ENCODE data around the gene HLA-B. TPM values are rescaled to one million over a fixed set of nuclear protein-coding genes. Genes with fewer than 3 reads are reported as not detected.
A peak's percentile ranks its signal among the peaks of the same experiment; 100 is the strongest.
"Not testable (repeated sequence)": the region's sequence is repeated elsewhere in the genome, so short reads cannot be mapped to it uniquely, and the experiment has no call there.

The HLA-B gene
- total RNA-seq: 1,000 to 10,000 TPM; 3,705 to 3,812 TPM
- 8,337 TPM for polyA plus RNA-seq

GRCh38 chr6:31356946-31357466 is at the start of gene HLA-B:
Gene HLA-B (minus strand): TSS chr6:31357179. CDS start chr6:31357158, 21 bp downstream.
- Mint-ChIP-seq H3K4me1 (peaks cover 58 to 64% (median 62%) of the 10 kb centered on the region in 3 donors), H3K4me3 (peak within 1 kb of the TSS; percentile 96 to 100 (median 97)), H3K36me3 (peaks cover 26 to 58% (median 33%) of the 10 kb centered on the region in 3 donors), H3K27ac (peak within 1 kb of the TSS; percentile 100), H3K27me3 (peaks cover 8 to 36% of the 10 kb centered on the region in 2 donors), H3K9me3 (peaks cover 0 to 4% (median 3%) of the 10 kb centered on the region in 5 donors)
- Histone ChIP-seq H3K4me1 (ENCODE audit: insufficient read depth, low read length) (peaks cover 43% of the 10 kb centered on the region), H3K27ac (ENCODE audit: low read depth, low read length) (peak within 1 kb of the TSS; percentile 99), H3K36me3 (ENCODE audit: insufficient read depth, low read length) (peaks cover 31% of the 10 kb centered on the region), H3K9me3 (ENCODE audit: low read length) (no peaks in the 10 kb centered on the region), H3K4me3 (ENCODE audit: low read length) (peak within 1 kb of the TSS; percentile 100), H3K27me3 (ENCODE audit: insufficient read depth, low read length, poor library complexity, severe bottlenecking) (no peaks in the 10 kb centered on the region)
- POLR2A ChIA-PET: interaction anchor here (0.9 to 5.7 kb wide), 5 partner anchors 10 to 159 kb away, joined by 4 to 35 read pairs (median 9); partner anchors contain the start of gene HLA-C
- CTCF ChIA-PET: interaction anchor here (0.8 to 1.0 kb wide), 2 partner anchors 10 to 160 kb away, joined by 4 to 5 read pairs; no protein-coding TSS in a partner anchor
- DNase-seq: peak; percentile 77 to 94 (median 84)

- H3K36me3 ChIP-seq (ENCODE audit: insufficient read depth, low read length): peaks cover 7% of the 10 kb centered on the region
- no peaks in the 10 kb centered on the region for H3K27me3 ChIP-seq (ENCODE audit: insufficient read depth, low read length, poor library complexity, severe bottlenecking)
- H3K9me3 ChIP-seq (ENCODE audit: low read length): no peaks in the 10 kb centered on the region
- POLR2A ChIA-PET: no interaction called here
- Mint-ChIP-seq H3K4me3 (peak overlapping the region; percentile 1 to 60 (median 31)), H3K4me1 (peaks cover 76 to 86% (median 83%) of the 10 kb centered on the region in 3 donors), H3K9me3 (peaks cover 0 to 2% (median 0%) of the 10 kb centered on the region in 5 donors), H3K36me3 (peaks cover 0 to 24% (median 5%) of the 10 kb centered on the region in 3 donors), H3K27me3 (no peaks in the 10 kb centered on the region), H3K27ac (peak overlapping the region in 5 of 8 donors; percentile 5 to 91 (median 51))
- peaks cover 39% of the 10 kb centered on the region for H3K4me1 ChIP-seq (ENCODE audit: insufficient read depth, low read length)
- no peak overlapping the region for H3K4me3 ChIP-seq (ENCODE audit: low read length)
- CTCF ChIA-PET: interaction anchor here (1.4 to 1.6 kb wide), 2 partner anchors 8 to 36 kb away, joined by 3 to 4 read pairs; no protein-coding TSS in a partner anchor
- no peak for DNase-seq
- no peak overlapping the region for H3K27ac ChIP-seq (ENCODE audit: low read depth, low read length)
These were observed 49.0 kb upstream of the HLA-B start for GRCh38 chr6:31405996-31406395.

DNA sequence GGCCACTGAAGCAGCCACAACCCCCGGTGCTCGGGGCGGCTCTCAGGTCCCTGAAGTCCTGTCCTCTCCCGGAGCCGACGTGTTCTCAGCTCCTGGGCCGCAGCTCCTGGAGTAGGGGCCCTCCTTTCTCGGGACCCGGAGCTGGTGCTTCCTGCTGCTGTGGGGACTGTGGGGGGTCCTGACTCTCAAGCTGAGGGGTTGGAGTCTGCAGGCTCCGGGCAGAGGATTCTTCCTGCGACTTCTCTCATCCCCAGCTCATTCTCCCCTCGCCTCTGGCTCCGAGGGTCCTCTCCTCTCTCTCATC is 47.0 kb upstream of the HLA-B start:
- H3K36me3 Mint-ChIP-seq: peaks cover 0 to 12% (median 0%) of the 10 kb centered on the region in 3 donors
- H3K27me3 Mint-ChIP-seq; H3K27me3 ChIP-seq (ENCODE audit: insufficient read depth, low read length, poor library complexity, severe bottlenecking); POLR2A ChIA-PET; H3K9me3 ChIP-seq (ENCODE audit: low read length); DNase-seq; H3K36me3 ChIP-seq (ENCODE audit: insufficient read depth, low read length); H3K9me3 Mint-ChIP-seq: not testable (repeated sequence)
- Histone ChIP-seq H3K27ac (ENCODE audit: low read depth, low read length) (peak overlapping the region; percentile 57), H3K4me3 (ENCODE audit: low read length) (peak overlapping the region; percentile 76), H3K4me1 (ENCODE audit: insufficient read depth, low read length) (peaks cover 38% of the 10 kb centered on the region)
- H3K4me3 Mint-ChIP-seq: peak overlapping the region; percentile 88 to 98 (median 92)
- CTCF ChIA-PET: interaction anchor here (1.1 to 1.5 kb wide), 2 partner anchors 38 to 207 kb away, joined by 4 to 5 read pairs; no protein-coding TSS in a partner anchor
- H3K4me1 Mint-ChIP-seq: peaks cover 72 to 81% (median 76%) of the 10 kb centered on the region in 3 donors
- peak overlapping the region in 7 of 8 donors; percentile 60 to 92 (median 83) for H3K27ac Mint-ChIP-seq

DNA sequence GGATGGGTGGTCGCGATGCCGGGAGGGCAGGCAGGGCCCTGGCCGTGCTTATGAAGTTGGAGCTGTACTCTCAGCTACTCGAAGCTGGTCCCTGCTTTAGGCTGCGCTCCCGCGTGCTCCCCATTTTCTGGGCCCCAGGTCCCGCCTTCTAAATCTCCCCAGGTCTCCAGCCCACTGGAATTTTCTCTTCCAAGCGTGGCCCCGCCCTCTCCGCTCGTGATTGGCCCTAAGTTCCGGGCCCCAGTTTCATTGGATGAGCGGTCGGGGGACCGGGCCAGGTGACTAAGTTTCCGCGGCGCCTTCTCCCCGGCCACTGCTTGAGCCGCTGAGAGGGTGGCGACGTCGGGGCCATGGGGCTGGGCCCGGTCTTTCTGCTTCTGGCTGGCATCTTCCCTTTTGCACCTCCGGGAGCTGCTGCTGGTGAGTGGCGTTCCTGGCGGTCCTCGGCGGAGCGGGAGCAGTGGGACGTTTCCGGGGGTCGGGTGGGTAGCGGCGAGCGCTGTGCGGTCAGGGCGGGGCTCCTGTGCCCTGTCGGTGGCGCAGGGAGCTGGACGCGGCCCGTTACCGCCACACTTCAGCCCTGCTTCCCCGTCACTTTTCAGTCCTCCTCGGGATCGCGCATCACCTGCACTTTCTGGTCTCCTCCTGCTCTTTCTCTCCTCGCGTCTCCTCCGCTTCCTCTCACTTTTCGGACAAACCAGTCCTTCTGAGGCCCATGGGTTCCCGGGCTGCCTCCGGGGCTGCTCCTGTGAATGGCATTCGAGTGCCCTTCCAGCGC is 46.5 kb upstream of the HLA-B start, which contains the start of gene MICA:
MICA (plus strand) TSS at position 313 of the 778 bp plus-strand sequence; CDS start at position 351, 38 bp downstream.
- H3K9me3 Mint-ChIP-seq: no peaks in the 10 kb centered on the region
- CTCF ChIA-PET: interaction anchor here (1.1 to 1.5 kb wide), 2 partner anchors 39 to 206 kb away, joined by 4 to 5 read pairs; no protein-coding TSS in a partner anchor
- H3K4me1 ChIP-seq (ENCODE audit: insufficient read depth, low read length): peaks cover 40% of the 10 kb centered on the region
- no peaks in the 10 kb centered on the region for H3K36me3 ChIP-seq (ENCODE audit: insufficient read depth, low read length)
- H3K4me3 Mint-ChIP-seq: peak within 1 kb of the TSS; percentile 88 to 98 (median 92)
- peaks cover 0 to 12% (median 0%) of the 10 kb centered on the region in 3 donors for H3K36me3 Mint-ChIP-seq
- no peaks in the 10 kb centered on the region for H3K27me3 ChIP-seq (ENCODE audit: insufficient read depth, low read length, poor library complexity, severe bottlenecking)
- peak within 1 kb of the TSS; percentile 76 for H3K4me3 ChIP-seq (ENCODE audit: low read length)
- H3K9me3 ChIP-seq (ENCODE audit: low read length): no peaks in the 10 kb centered on the region
- no peaks in the 10 kb centered on the region for H3K27me3 Mint-ChIP-seq
- H3K4me1 Mint-ChIP-seq: peaks cover 73 to 85% (median 78%) of the 10 kb centered on the region in 3 donors
- POLR2A ChIA-PET: interaction anchor here (0.5 kb wide), 1 partner anchor 1081 kb away, joined by 4 read pairs; no protein-coding TSS in a partner anchor
- H3K27ac Mint-ChIP-seq: peak within 1 kb of the TSS; percentile 82 to 98 (median 92)
- H3K27ac ChIP-seq (ENCODE audit: low read depth, low read length): peak within 1 kb of the TSS; percentile 57
- peak; percentile 58 to 81 (median 63) for DNase-seq

DNA sequence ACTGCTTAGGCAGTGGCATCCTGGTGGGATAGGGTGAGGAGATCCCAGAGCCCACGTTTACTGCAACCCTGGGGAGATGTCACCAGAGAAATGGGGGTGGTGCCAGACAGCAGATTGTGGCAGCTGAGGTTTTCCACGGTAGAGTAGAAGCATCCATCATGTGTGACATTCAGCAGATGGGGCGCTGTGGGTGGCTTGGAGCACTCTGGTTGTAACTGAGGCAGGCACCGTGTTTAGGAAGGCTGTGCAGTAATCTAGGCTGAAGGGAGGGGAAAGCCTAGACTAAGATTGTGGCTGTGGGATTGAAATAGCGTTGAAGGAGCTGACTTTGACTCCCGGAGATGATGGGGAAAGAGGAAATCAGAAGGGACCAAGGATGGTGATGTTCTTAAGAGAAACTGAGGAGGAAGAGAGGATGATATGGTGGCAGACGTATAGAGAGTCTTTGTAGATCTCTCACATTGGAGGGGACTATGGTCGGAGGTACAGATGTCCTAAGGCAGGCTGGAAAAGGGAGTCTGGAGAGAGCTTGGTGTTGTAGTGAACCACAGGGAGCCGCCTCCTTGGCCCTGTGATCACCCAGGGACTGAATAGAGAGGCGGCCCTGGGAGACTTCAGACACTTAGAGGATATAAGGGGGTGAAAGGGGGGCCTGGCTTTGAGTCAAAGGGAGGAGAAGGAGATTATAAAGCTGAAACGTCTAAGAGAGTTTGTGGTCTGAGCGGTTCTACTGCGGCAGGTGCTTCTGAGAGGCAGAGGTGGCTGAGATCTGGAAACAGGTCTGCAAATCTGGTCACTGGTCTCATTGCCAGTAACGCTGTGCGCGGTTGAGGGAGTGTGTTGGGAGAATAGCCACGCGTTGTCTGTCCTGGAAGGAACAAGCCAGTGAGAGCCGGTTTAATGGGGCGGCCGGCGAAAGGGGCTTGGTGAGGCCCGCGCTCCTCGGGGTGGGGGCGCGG is 45.6 kb upstream of the HLA-B start:
- peaks cover 70 to 85% (median 77%) of the 10 kb centered on the region in 3 donors for H3K4me1 Mint-ChIP-seq
- H3K36me3 ChIP-seq (ENCODE audit: insufficient read depth, low read length): no peaks in the 10 kb centered on the region
- H3K4me3 ChIP-seq (ENCODE audit: low read length): peak overlapping the region; percentile 76
- peaks cover 39% of the 10 kb centered on the region for H3K4me1 ChIP-seq (ENCODE audit: insufficient read depth, low read length)
- no peaks in the 10 kb centered on the region for H3K9me3 ChIP-seq (ENCODE audit: low read length)
- peak overlapping the region; percentile 57 for H3K27ac ChIP-seq (ENCODE audit: low read depth, low read length)
- ChIA-PET CTCF (interaction anchor here (1.0 to 4.0 kb wide), 4 partner anchors 36 to 1436 kb away, joined by 3 to 20 read pairs (median 4); partner anchors contain the start of gene TAP2), POLR2A (interaction anchor here (0.5 to 1.0 kb wide), 2 partner anchors 52 to 1080 kb away, joined by 3 to 4 read pairs; no protein-coding TSS in a partner anchor)
- H3K4me3 Mint-ChIP-seq: peak overlapping the region; percentile 88 to 98 (median 92)
- peak overlapping the region; percentile 82 to 98 (median 92) for H3K27ac Mint-ChIP-seq
- H3K27me3 Mint-ChIP-seq: no peaks in the 10 kb centered on the region
- no peaks in the 10 kb centered on the region for H3K9me3 Mint-ChIP-seq
- H3K27me3 ChIP-seq (ENCODE audit: insufficient read depth, low read length, poor library complexity, severe bottlenecking): no peaks in the 10 kb centered on the region
- peaks cover 0 to 12% (median 0%) of the 10 kb centered on the region in 3 donors for H3K36me3 Mint-ChIP-seq
- DNase-seq: peak; percentile 20 to 63 (median 38)

DNA sequence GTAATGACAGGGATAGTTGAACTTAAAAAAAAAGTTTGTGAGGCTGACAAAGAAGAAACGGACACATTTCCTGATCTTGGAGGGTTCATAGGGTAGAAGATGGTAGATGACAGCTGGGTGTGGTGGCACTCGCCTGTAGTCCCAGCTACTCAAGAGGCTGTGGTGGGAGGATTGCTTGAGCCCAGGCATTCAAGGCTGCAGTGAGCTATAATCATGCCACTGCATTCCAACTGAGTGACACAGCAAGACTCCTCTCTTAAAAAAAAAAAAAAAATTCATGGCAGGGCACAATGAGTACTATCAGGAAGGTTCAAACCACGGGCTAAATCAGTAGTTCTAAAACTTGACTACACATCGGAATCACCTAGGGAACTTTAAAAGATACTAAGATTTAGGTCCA is 44.4 kb upstream of the HLA-B start:
- H3K4me1 Mint-ChIP-seq: peaks cover 67 to 84% (median 74%) of the 10 kb centered on the region in 3 donors
- peaks cover 45% of the 10 kb centered on the region for H3K4me1 ChIP-seq (ENCODE audit: insufficient read depth, low read length)
- no peak for DNase-seq

More for the DNA sequence above, 44.4 kb upstream of the HLA-B start:
- no peaks in the 10 kb centered on the region for H3K9me3 ChIP-seq (ENCODE audit: low read length)
- H3K4me3 ChIP-seq (ENCODE audit: low read length): peak overlapping the region; percentile 94
- no peaks in the 10 kb centered on the region for H3K27me3 ChIP-seq (ENCODE audit: insufficient read depth, low read length, poor library complexity, severe bottlenecking)
- H3K36me3 Mint-ChIP-seq: peaks cover 0 to 15% (median 0%) of the 10 kb centered on the region in 3 donors
- no peaks in the 10 kb centered on the region for H3K9me3 Mint-ChIP-seq
- ChIA-PET POLR2A (interaction anchor here (1.8 kb wide), 1 partner anchor 204 kb away, joined by 12 read pairs; no protein-coding TSS in a partner anchor), CTCF (interaction anchor here (1.0 to 4.0 kb wide), 7 partner anchors 34 to 1437 kb away, joined by 3 to 21 read pairs (median 4); partner anchors contain the start of genes ABHD16A and TAP2)
- H3K4me3 Mint-ChIP-seq: peak overlapping the region; percentile 88 to 98 (median 92)
- H3K27ac Mint-ChIP-seq: peak overlapping the region; percentile 82 to 98 (median 94)
- H3K36me3 ChIP-seq (ENCODE audit: insufficient read depth, low read length): no peaks in the 10 kb centered on the region
- no peaks in the 10 kb centered on the region for H3K27me3 Mint-ChIP-seq
- H3K27ac ChIP-seq (ENCODE audit: low read depth, low read length): peak overlapping the region; percentile 87
